ENCODE data around the gene KLHL14.

DNA sequence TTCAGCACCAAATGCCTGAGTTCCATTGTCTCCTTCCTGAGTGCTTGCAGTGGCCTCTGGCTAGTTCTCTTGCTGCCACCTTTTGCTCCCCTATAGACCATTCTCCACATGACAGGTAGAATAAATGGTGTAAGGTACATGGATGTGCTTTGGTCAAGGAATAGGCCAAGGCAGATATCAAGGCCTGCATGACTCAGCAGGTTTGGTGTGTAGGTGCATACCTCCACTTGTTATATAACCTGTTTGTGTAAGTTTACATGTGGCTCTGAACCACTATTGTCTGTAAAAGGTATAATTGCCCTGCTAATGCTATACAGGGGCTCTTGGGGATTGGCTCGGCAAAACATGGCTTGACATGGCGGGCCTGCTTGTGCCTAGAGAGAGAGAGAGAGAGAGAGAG lies 143.5 kb downstream of the KLHL14 start:
- TF ChIP-seq, protein P1, sequence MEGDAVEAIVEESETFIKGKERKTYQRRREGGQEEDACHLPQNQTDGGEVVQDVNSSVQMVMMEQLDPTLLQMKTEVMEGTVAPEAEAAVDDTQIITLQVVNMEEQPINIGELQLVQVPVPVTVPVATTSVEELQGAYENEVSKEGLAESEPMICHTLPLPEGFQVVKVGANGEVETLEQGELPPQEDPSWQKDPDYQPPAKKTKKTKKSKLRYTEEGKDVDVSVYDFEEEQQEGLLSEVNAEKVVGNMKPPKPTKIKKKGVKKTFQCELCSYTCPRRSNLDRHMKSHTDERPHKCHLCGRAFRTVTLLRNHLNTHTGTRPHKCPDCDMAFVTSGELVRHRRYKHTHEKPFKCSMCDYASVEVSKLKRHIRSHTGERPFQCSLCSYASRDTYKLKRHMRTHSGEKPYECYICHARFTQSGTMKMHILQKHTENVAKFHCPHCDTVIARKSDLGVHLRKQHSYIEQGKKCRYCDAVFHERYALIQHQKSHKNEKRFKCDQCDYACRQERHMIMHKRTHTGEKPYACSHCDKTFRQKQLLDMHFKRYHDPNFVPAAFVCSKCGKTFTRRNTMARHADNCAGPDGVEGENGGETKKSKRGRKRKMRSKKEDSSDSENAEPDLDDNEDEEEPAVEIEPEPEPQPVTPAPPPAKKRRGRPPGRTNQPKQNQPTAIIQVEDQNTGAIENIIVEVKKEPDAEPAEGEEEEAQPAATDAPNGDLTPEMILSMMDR (IDR thresholded peaks at IDR 0.05; ENCODE audit: low read depth, low read length), result no peak
- no peak for TF ChIP-seq POLR2A (IDR thresholded peaks at IDR 0.05; ENCODE audit: extremely low read depth, insufficient read length)
- TF ChIP-seq, protein P2, sequence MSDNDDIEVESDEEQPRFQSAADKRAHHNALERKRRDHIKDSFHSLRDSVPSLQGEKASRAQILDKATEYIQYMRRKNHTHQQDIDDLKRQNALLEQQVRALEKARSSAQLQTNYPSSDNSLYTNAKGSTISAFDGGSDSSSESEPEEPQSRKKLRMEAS (IDR thresholded peaks at IDR 0.05; ENCODE audit: low read depth, low read length), result no peak
